Transverse colon (tissue), 3 donors: ENCODE measurements around the gene GMEB2.

Experiments used
- POLR2A ChIP-seq: fragments of 450-650 bp; IDR thresholded peaks from one replicate; pipeline ENCODE4 v1.6.1; 2016; ENCODE audit warnings: antibody characterized with exemption, mild to moderate bottlenecking, moderate library complexity
- POLR2AphosphoS5 ChIP-seq, 3 donors: sonication (generic); formaldehyde crosslinking; IDR thresholded peaks; one replicate each; pipeline ENCODE4 v1.6.1; 2016; ENCODE audit warnings: antibody characterized with exemption in 3 of 3

GRCh38 chr20:63546256-63546955, 80.5 kb downstream of the GMEB2 start:
- TF ChIP-seq POLR2A (no peak), POLR2AphosphoS5 (IDR thresholded peaks at IDR 0.05) (no peak)
